Ovary (tissue), 9 donors: ENCODE data around the gene MPPED1. TPM values are rescaled to one million over a fixed set of nuclear protein-coding genes. Genes with fewer than 3 reads are reported as not detected.

Experiments
- DNase-seq, 5 donors: peaks; one replicate each; pipeline ENCODE4 v3.0.0-alpha.2; 2019 to 2020
- H3K27ac ChIP-seq, 2 donors: fragments of 200-600 bp; one replicate each; pipeline versions ENCODE4 v1.5.1 to v1.8.0; 2019 to 2022
- H3K27me3 ChIP-seq: fragments of 200-600 bp; one replicate; pipeline ENCODE4 v1.8.0; 2022
- H3K36me3 ChIP-seq: fragments of 200-600 bp; sonication (generic); one replicate; pipeline ENCODE4 v1.5.1; 2019
- H3K4me1 ChIP-seq: one replicate; pipeline ENCODE4 v1.8.1; 2013; ENCODE audit warnings: mild to moderate bottlenecking, moderate library complexity; ENCODE audit not compliant: insufficient read depth
- H3K4me3 ChIP-seq: fragments of 200-600 bp; sonication (generic); one replicate; pipeline ENCODE4 v1.5.1; 2017
- H3K9me3 ChIP-seq, 2 donors: fragments of 200-600 bp in 1 of 2; sonication (generic) in 1 of 2; one replicate each; pipeline versions ENCODE4 v1.5.1 to v1.8.1; 2013 to 2019; ENCODE audit warnings: mild to moderate bottlenecking in 1 of 2, moderate library complexity in 1 of 2
- EP300 ChIP-seq: sonication (generic); formaldehyde crosslinking; IDR thresholded peaks from one replicate; pipeline ENCODE4 v1.6.1; 2017; ENCODE audit warnings: antibody characterized with exemption
- POLR2A ChIP-seq: fragments of 450-650 bp; IDR thresholded peaks from one replicate; pipeline ENCODE4 v1.6.1; 2017; ENCODE audit warnings: antibody characterized with exemption, mild to moderate bottlenecking, moderate library complexity
- WGBS, 3 donors: extraction: QIAGEN DNeasy Blood & Tissue Kit in 1 of 3; methylation state at CpG; one replicate each; pipeline versions ENCODE4 v1.1.5 to v1.1.7; 2013 to 2017; 5-methylcytosine and 5-hydroxymethylcytosine counted together
- intact Hi-C, 4 donors: fragments of 100-400 bp; cut with DNase I; formaldehyde crosslinking; loops; one replicate each; pipeline versions ENCODE4 v1.11.0 to v1.15.1; 2022 to 2023
- polyA plus RNA-seq, 2 donors: library from polyadenylated mRNA; stranded (reverse); fragments of 200-250 nt in 1 of 2; fragments of 350-450 nt in 1 of 2; fragmentation: Illumina TruSeq in 1 of 2; extraction: RNeasy Lipid Tissue Mini Kit (QIAGEN cat#74804) in 1 of 2; gene quantifications; one replicate each; pipeline ENCODE4 v1.2.3, GENCODE V29; 2013 to 2014
- total RNA-seq, 7 donors: library from RNA; depleted of rRNA in 2 of 7; stranded (reverse); fragments of >200 nt in 2 of 7; fragmentation: NEBNext Ultra II Directional in 3 of 7; extraction: Animal tissue kit (Norgen Biotek cat#: 25700) in 3 of 7; gene quantifications; one replicate each; pipeline versions ENCODE4 v1.1.0 to v1.2.4, GENCODE V29; 2016 to 2023
- TF ChIP-seq, protein P1 (sequence below), 3 donors: fragments of 450-650 bp in 2 of 3; fragments of 200-600 bp in 1 of 3; IDR thresholded peaks; one replicate each; pipeline versions ENCODE4 v1.5.1 to v1.8.0; 2016 to 2022; ENCODE audit warnings: antibody characterized with exemption in 3 of 3, mild to moderate bottlenecking in 1 of 3
- donor health status: DM: no; HTN: no; CAD: no; lungs with moderate emphysema.
- donor health status: DM: no; HTN: no; CAD: no.
- donor health status: Bipolar disorder and iron deficiency.
- donor health status: DM: yes; HTN: yes; CAD: no.
- donor health status: DM: no; HTN: no; CAD: no.
- donor health status: DM: yes; HTN: yes; CAD: no.

The MPPED1 gene
- total and polyA plus RNA-seq, 9 donors, result 0.45 to 4.1 (median 2.1) TPM

DNA sequence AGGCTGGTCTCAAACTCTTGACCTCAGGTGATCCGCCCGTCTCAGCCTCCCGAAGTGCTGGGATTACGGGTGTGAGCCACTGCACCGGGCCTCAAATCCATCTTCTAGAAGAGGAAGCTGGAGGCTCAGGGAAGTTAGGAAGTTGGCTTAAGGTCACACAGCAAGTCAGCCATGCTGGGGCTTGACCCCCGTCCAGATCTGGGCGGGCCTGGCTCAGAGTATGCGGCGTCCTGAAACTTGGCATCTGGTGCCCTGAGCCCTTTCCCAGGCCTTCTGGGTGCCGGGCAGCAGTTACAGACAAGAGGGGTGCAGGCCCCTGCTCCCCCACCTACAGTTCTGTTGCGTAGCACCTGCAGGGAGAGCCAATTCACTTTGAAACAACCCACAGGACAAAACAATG, 11.2 kb downstream of the MPPED1 start:
- Histone ChIP-seq H3K27ac (no peak overlapping the region), H3K9me3 (no peaks in the 10 kb centered on the region), H3K36me3 (no peaks in the 10 kb centered on the region), H3K27me3 (no peaks in the 10 kb centered on the region), H3K4me3 (no peak overlapping the region), H3K4me1 (no peaks in the 10 kb centered on the region)
- DNase-seq, result no peak
- TF ChIP-seq EP300 (no peak), POLR2A (no peak)
- TF ChIP-seq, protein P1, sequence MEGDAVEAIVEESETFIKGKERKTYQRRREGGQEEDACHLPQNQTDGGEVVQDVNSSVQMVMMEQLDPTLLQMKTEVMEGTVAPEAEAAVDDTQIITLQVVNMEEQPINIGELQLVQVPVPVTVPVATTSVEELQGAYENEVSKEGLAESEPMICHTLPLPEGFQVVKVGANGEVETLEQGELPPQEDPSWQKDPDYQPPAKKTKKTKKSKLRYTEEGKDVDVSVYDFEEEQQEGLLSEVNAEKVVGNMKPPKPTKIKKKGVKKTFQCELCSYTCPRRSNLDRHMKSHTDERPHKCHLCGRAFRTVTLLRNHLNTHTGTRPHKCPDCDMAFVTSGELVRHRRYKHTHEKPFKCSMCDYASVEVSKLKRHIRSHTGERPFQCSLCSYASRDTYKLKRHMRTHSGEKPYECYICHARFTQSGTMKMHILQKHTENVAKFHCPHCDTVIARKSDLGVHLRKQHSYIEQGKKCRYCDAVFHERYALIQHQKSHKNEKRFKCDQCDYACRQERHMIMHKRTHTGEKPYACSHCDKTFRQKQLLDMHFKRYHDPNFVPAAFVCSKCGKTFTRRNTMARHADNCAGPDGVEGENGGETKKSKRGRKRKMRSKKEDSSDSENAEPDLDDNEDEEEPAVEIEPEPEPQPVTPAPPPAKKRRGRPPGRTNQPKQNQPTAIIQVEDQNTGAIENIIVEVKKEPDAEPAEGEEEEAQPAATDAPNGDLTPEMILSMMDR (IDR thresholded peaks at IDR 0.05), result no peak
- 90 to 94% (median 92%) methylated on average over 11 of the region's 11 CpGs for WGBS, 3 donors
- intact Hi-C loops, result no loop called here

DNA sequence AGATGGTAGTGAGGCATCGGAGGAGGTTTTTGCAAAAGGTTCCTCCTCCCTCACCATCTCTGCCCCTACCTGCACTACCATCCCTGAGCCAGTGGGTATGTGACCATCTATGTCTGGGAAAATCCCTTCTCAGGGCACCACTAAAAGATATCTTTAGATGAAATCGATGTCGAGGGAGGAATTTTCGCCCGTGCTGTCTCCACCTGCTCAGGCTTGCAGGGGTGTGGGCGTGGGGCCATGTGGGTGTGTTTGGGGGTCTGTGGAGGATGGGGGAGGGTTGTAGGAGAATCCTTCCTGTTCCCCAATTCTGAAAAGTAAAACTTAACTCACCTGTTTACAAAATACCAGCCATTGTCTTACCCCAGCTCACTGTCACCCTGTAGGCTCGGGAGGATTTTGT, 12.4 kb downstream of the MPPED1 start:
- H3K36me3 ChIP-seq, result no peaks in the 10 kb centered on the region
- H3K4me1 ChIP-seq, result no peaks in the 10 kb centered on the region
- no peaks in the 10 kb centered on the region for H3K9me3 ChIP-seq
- TF ChIP-seq POLR2A (no peak), EP300 (no peak)
- TF ChIP-seq, protein P1 (IDR thresholded peaks at IDR 0.05), result no peak
- no peak overlapping the region for H3K4me3 ChIP-seq
- no peak overlapping the region for H3K27ac ChIP-seq
- H3K27me3 ChIP-seq, result no peaks in the 10 kb centered on the region
- intact Hi-C loops, result no loop called here
- DNase-seq, result no peak
- 76 to 83% (median 77%) methylated on average over 7 of the region's 7 CpGs for WGBS, 3 donors

- Histone ChIP-seq H3K4me1 (no peaks in the 10 kb centered on the region), H3K27me3 (no peaks in the 10 kb centered on the region), H3K4me3 (no peak overlapping the region), H3K27ac (no peak overlapping the region), H3K9me3 (no peaks in the 10 kb centered on the region), H3K36me3 (no peaks in the 10 kb centered on the region)
- DNase-seq, result no peak
- TF ChIP-seq POLR2A (no peak), EP300 (no peak)
- TF ChIP-seq, protein P1 (IDR thresholded peaks at IDR 0.05), result no peak
- 57 to 64% (median 57%) methylated on average over 36 to 39 of the region's 39 CpGs for WGBS, 3 donors
- intact Hi-C loops, result no loop called here
Observed at GRCh38 chr22:43424666-43425630, 13.1 kb downstream of the MPPED1 start.

DNA sequence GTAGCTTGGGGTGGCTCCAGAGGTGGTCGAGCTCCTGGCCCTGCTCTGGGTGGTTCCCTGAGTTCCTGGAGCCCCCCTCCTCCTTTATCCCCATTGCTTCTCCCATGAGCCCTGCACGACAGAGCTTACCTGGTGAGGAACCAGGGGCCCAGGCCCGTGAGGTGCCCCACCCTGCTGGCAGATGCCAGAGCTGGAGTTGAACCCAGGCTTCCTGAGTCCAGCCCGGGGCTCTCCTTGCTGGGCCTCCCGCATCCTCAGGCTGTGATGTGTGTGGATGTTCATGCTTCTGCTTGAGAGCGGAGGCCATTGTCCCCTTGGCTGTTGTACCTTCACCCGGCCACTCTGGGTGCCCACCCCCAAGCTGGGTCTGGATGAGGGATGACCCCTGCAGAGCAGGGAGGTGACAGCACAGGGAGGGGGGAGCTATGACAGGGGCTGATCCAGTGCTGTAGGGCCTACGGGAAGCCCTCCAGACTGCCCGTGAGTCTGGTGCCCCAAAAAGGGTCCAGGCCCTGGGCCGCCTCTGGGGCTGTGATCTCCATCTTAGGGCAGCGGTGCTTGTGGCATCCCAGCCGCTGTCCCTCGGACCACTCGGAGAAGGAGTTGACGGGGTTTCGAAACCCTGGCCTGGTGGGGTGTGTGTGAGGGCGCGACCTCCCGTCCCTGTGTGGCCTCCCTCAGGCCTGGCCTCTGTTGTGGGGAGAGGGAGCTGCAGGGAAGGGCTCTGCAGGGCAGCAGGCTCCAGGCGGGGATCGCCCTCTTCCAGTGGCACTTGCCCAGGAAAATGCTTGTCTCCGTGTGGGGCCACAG, 14.4 kb downstream of the MPPED1 start:
- no peak for DNase-seq
- no peaks in the 10 kb centered on the region for H3K4me1 ChIP-seq
- H3K27me3 ChIP-seq, result no peaks in the 10 kb centered on the region
- WGBS, 3 donors, result 91 to 92% (median 92%) methylated on average over 18 to 22 of the region's 22 CpGs
- intact Hi-C loops, result no loop called here
- no peak overlapping the region for H3K4me3 ChIP-seq
- TF ChIP-seq POLR2A (no peak), EP300 (no peak)
- TF ChIP-seq, protein P1 (IDR thresholded peaks at IDR 0.05), result no peak
- H3K9me3 ChIP-seq, result no peaks in the 10 kb centered on the region
- no peak overlapping the region for H3K27ac ChIP-seq
- H3K36me3 ChIP-seq, result no peaks in the 10 kb centered on the region
